ENCODE data around the gene ASAP2.

Gene ASAP2

DNA sequence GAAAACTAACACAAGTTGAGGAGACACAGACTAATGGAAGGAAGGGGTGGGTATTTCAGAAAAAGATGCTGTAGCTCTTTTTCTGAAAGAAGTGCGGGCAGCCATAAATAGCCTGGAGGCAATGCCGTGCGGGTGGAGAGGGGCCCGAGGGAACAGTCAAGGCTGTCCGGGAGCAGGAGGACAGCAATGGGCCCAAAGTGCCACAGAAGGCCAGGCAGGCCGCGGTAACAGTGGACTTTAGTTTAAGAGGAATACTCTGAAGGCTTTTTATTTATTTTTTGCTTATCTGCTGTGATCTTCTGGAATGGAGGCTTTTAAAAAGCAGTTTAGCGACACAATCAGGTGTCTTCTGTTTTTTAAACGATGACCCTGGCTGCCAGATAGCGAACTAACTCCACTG, 213.9 kb downstream of the ASAP2 start:
- Histone ChIP-seq H3K27ac (no peak overlapping the region), H3K4me3 (no peak overlapping the region)
- TF ChIP-seq, protein P1, sequence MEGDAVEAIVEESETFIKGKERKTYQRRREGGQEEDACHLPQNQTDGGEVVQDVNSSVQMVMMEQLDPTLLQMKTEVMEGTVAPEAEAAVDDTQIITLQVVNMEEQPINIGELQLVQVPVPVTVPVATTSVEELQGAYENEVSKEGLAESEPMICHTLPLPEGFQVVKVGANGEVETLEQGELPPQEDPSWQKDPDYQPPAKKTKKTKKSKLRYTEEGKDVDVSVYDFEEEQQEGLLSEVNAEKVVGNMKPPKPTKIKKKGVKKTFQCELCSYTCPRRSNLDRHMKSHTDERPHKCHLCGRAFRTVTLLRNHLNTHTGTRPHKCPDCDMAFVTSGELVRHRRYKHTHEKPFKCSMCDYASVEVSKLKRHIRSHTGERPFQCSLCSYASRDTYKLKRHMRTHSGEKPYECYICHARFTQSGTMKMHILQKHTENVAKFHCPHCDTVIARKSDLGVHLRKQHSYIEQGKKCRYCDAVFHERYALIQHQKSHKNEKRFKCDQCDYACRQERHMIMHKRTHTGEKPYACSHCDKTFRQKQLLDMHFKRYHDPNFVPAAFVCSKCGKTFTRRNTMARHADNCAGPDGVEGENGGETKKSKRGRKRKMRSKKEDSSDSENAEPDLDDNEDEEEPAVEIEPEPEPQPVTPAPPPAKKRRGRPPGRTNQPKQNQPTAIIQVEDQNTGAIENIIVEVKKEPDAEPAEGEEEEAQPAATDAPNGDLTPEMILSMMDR (IDR thresholded peaks at IDR 0.05), result no peak
- no peak for DNase-seq (ENCODE audit: low spot score)

DNA sequence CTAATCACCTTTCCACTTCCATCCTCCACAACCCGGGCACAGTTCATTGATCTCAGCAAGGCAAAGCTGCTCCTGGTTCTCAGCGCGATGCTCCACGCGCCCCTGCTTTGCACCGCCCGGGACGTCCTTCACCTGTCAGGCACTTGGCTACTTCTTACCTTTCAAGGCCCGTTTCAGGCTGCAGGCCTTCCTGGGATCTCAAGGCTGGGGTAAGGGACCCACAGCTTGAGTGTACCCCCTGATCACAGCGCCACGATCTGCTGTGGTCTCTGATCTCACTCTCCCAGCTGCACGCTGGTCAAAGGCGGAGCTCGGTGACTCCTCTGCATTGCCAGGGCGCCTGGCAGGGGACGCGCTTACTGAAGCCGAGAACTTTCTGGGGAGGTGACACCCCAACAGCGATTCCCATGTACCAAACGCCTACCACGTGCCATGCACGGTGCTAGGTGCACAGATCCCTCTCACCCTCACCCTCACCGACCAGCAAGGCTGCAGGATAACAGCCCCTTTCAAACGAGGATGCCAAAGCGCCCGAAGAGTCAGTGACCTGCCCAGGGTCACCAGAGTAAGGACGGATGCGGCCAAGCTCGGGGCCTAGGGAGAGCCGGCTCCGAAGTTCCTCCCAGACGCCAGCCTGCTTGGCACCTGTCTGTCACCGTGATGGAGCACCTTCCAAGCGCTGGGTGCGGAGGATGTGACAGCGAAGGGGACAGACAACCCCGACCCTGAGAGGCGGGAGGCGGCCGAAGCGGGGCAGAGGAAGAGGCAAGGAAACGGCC, 215.9 kb downstream of the ASAP2 start:
- TF ChIP-seq, protein P1 (IDR thresholded peaks at IDR 0.05), result no peak
- peak overlapping the region; percentile 92 to 98 for H3K27ac ChIP-seq
- no peak for DNase-seq (ENCODE audit: low spot score)
- H3K4me3 ChIP-seq, result peak overlapping the region; percentile 97

DNA sequence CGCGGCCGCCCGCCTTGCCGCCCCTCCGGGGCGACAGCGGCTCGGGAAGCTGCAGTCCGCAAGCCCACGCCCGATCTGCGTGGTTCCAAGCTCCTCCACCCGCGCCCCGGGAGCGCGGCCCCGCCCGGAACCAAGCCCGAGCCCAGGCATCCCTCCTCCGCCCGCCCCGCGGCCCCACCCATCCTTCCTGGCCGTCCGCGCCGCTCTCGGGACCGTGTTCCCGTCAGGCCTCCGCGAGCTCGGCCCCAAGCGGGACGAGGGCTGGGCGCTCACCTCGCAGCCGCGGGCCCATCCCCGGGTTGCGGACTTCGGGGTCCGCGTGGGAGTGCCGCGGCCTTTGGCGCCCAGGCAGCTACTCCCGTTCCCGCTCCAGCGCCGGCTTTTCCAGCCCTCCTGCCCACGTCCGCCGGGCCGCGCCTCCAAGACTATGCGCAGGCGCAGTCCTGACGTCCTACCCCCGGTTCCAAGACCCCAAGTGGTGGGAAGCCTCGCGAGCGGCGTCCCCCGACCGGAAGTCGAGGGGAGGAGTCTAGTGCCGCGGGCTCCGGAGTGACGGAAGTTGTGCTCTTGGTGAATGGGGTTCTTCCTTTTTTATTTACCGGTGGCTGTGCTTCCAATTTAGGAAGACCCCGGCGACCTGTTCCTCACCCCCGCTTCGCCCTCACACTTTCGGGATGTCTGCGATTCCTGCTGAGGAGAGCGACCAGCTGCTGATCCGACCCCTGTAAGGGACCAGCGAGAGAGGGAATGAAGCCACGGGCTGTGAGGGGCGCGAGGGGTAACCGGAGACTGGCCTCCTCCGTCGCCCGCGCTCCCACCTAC, 216.7 kb downstream of the ASAP2 start, which contains the start of the genes CPSF3 and ITGB1BP1:
TSS of gene CPSF3 (plus strand) at position 555 of the 822 bp plus-strand sequence. CDS start at position 675, 120 bp downstream.
TSS of gene ITGB1BP1 (minus strand) at position 429 of the 822 bp plus-strand sequence. CDS start 4,831 bp downstream, outside the sequence.
- Histone ChIP-seq H3K4me3 (peak within 1 kb of the TSS; percentile 97), H3K27ac (peak within 1 kb of the TSS; percentile 92 to 98)
- TF ChIP-seq, protein P1 (IDR thresholded peaks at IDR 0.05), result no peak
- DNase-seq (ENCODE audit: low spot score), result peak; percentile 98

DNA sequence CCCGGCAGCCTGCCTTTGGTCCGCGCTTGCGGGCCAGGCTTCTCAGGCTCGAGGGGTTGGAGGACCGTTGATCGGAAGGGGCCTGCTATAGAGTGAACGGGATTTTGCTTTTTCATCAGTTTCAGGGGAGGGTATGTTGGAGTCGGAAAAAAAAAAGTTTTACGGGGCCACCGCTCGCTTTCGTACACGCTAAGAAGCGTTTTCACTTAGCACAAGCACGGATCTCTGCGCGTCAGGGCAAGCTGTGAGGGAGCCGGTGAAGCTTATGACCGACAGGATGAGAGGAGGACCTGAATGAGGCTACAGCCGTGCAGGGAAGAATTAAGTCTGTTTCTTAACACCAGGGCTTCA, 217.3 kb downstream of the ASAP2 start:
- H3K27ac ChIP-seq, result peak overlapping the region; percentile 92 to 98
- TF ChIP-seq, protein P1 (IDR thresholded peaks at IDR 0.05), result no peak
- peak overlapping the region; percentile 97 for H3K4me3 ChIP-seq
- no peak for DNase-seq (ENCODE audit: low spot score)

DNA sequence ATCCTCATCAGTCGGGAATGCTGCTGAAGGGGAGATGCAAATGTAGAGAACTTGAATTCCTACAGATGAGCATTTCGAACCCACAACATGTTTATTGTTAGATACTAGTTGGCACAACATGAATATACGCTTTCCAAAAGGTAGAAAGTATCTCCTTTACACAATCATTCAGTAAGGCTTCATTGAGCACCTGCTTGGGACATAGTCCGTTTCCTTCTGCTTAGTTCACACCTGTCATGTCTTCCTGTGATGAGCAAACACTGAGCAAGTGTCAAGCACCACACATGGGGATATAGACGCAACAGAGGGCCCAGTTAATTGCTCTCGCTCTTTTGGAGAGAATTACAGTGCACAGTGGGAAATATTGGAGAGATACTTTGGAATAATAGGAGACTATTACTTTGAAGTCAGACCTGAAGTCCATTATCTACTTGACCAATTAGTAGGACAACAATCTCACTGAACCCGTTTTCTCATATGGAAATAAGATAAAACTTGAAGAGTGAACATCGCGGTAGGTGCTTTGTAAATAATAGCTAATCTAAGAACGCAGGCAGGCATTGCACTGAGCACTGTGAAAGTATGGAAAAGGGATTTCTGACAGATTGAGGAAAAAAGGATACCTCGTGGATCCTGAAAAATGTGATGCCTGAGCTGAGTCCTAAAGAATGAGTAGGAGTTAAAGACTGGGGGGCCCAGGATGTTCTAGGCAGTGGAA, 218.0 kb downstream of the ASAP2 start:
- TF ChIP-seq, protein P1 (IDR thresholded peaks at IDR 0.05), result no peak
- DNase-seq (ENCODE audit: low spot score), result no peak
- peak overlapping the region; percentile 97 for H3K4me3 ChIP-seq
- H3K27ac ChIP-seq, result no peak overlapping the region

DNA sequence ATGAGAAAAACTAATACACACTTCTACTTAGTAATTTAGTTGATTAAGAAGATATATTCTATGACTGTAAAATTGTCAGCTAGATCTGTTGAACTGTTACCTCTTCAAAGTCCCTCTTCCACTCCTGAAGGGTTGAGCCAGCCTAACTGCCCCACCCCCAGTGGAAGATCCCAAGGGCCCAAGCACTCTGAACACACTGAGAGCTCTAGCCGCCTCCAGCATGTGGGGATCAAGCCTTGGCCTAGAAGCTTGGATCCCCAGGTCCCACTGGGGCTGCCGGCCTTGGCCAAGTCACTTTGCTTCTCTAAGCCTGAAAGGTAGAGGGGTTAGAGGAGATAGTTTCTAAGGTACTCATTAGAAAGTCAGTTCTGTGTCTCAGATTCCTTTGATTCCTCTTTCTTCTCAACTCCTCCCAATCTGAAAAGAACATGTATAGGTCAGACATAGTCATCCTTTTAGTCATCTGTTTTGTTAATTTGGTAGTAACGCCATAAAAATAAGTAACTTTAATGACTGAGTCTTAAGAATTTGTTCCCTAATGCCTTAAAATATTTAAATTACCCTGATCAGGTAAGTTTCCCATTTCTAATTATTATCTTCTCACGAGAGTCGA, 222.5 kb downstream of the ASAP2 start:
- no peak overlapping the region for H3K27ac ChIP-seq
- H3K4me3 ChIP-seq, result no peak overlapping the region
- DNase-seq (ENCODE audit: low spot score), result no peak
- TF ChIP-seq, protein P1 (IDR thresholded peaks at IDR 0.05), result no peak

Measured in coronary artery (tissue), 2 donors.